NCI-H1092 treated with DMSO at 0.1 percent for 48 hours (cell line): ENCODE data around the gene EPB41L5.
"Not testable (repeated sequence)": the region's sequence is repeated elsewhere in the genome, so short reads cannot be mapped to it uniquely, and the experiment has no call there.

Experiments used
- DNase-seq: peaks from one replicate; lab custom pipeline; 2025; lab: John Stamatoyannopoulos, UW

The EPB41L5 gene

DNA sequence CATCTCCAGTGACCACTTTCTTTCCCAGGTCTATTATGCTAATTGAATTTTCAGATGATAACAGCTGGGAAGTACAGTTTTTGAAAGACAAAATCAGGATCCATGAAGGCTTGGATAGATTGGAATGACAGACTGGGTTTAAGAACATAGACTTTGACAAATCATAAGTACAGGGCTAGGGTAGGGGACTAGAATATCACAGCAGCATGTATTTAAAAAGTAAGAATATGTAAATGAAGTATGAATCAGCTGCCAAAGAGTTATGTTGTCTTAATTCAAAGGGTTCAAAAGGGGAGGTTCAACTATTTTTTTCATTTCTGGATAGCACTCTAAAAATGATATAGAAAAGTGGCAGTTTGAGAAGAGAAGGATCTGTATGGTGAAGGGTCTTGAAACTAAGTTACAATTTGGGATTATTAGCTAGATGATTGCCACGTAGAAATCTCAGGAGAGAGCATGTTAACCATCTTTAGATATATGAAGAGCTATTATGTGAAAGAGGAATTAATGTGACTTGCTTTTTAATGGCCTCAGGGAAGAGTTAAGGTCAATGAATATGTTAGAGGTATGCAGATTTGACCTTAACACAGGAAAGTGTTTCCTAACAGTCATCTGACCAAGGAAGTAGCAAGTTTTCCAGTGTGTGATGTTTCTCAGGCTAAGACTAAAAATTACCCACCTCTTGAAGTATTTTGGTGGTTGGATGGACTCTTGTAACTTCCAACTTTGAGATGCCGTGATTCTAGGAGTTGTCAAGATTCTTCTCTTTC, 128.6 kb downstream of the EPB41L5 start:
- no peak for DNase-seq

DNA sequence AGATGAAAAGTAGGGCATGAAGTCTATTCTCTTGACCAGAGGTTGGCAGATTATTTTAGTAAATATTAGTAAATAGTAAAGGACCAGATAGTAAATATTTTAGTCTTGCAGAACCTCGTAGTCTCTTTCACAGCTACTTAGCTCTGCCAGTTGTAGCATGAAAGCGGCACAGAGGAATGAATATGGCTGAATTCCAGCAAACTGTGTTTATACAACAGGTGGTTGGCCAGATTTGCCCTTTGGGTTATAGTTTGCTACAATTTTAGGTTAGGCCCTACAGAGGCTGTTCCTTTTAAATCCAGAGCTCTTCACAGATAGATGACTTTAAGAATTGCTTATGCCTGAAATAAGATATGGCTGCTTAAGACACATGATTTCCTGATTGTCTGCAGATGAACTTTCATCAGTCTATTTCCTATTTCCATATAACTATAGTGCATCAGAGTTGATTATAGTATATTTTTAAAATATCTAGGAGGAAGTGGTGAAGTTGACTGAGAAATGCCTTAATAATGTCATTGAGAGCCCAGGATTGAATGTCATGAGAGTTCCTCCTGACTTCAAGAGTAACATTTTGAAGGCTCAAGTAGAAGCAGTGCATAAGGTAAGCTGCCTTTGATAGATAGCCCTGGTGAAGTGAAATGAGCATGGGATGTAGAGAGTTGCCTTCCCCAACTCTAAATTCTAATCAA, 129.8 kb downstream of the EPB41L5 start:
- no peak for DNase-seq

DNA sequence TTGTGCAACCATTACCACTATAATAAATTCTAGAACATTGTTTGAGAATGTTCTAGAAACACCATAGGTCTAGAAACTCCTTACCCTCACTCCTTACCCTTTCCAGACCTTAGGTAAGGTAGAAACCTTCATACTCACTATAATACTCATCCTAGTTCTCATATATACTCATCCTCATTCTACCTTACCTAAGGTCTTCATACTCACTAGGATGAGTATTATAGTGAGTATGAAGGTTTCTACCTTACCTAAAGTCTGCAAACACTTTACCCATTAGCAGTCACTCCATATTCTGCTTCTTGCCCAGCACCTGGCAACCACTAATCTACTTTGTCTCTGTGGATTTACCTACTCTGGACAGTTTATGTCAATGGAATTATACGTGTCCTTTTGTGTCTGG, 135.4 kb downstream of the EPB41L5 start:
- DNase-seq, result no peak

DNA sequence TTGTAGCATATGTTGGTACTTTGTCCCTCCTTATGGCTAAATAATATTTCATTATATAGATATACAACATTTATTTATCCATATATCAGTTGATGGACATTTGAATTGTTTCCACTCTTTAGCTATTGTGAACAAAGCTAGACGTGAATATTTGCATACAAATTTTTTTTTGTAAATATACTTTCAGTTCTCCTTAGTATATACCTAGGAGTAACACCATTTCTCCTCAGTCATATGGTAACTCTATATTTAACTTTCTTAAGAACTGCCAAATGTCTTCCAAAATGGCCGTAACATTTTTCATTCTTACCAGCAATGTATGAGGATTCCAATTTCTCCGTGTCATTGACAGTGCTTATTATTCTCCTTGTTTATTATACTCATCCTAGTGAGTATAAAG, 135.8 kb downstream of the EPB41L5 start:
- no peak for DNase-seq

DNA sequence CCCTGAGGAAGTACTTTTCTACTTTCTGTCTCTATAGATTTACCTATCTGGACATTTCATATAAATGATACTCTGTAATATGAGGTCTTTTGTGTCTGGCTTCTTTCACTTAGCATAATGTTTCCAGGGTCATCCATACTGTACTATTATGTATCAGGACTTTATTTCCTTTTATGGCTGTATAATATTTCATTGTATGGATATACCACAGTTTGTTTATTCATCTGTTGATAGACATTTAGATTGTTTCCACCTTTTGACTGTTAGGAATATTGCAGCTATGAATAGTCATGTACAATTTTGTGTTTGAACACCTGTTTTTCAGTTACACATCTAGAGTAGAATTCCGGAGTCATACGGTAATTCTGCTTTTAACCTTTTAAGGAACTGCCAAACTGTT, 136.5 kb downstream of the EPB41L5 start:
- DNase-seq, result no peak

DNA sequence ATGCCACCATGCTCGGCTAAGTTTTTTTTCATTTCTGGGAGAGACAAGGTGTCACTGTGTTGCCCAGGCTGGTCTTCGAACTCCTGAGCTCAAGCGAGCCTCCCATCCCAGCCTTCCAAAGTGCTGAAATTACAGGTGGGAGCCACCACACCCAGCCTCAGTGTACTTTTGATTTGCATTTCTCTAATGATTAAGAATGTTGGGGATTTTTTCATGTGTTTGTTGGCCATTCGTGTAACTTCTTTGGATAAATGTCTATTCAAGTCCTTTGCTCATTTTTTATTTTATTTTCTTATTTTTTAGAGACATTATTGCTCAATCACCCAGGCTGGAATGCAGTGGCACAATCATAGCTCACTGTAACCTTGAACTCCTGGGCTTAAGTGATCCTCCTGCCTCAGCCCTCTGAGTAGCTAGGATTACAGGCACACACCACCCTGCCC, 137.2 kb downstream of the EPB41L5 start:
- no peak for DNase-seq

DNA sequence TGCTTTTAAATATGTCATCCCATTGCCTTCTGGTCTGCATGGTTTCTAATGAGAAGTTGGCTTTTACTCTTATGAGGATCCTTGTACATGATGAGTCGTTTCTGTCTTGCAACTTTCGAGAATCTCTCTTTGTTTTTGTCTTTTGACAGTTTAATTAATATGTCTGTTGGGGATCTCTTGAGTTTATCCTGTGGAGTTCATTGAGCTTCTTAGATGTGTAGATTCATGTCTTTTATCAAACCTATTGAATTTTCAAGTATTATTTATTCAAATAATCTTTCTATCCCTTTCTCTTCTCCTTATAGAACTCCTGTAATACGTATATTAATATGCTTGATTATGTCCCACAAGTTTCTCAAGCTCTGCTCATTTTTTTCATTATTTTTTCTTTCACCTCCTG, 142.4 kb downstream of the EPB41L5 start:
- no peak for DNase-seq

DNA sequence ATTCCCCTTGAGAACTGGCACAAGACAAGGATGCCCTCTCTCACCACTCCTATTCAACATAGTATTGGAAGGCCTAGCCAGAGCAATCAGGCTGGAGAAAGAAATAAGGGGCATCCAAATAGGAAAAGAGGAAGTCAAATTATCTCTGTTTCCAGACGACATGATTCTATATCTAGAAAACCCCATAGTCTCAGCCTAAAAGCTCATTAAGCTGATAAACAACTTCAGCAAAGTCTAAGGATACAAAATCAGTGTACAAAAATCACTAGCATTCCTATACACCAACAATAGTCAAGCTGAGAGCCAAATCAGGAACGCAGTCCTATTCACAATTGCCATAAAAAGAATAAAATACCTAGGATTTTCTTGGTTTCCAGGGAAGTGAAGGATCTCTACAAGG, 145.8 kb downstream of the EPB41L5 start:
- not testable (repeated sequence) for DNase-seq

DNA sequence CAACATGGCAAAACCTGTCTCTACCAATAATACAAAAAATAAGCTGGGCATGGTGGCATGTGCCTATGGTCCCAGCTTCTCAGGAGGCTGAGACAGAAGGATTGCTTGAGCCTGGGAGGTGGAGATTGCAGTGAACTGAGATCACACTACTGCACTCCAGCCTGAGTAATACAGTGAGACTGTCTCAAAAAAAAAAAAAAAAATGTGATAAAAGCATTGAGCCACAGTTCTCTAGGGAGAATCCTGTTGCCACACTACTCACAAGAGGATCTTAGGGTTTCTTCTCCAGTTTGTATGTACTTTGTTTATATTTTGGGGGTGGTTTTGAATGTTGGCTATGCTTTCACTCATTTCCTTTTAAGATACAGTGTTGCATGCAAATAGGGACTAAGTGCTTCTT, 148.3 kb downstream of the EPB41L5 start:
- no peak for DNase-seq

DNA sequence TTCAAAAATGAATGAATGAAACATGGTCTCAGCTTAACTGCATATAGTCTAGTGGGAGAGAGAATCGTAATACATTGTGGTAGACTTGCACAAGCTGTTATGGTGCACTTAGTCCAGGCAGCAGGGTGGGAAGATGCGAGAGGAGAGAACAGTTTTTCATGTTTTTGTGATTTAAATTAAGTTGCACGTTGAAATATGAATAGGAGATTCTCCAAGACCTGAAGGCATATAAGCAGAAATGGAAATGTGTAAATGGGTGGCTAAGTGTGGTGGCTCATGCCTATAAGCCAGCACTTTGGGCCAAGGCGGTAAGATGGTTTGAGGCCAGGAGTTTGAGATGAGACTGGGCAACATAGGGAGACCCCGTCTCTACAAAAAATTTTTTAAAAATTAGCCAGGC, 149.8 kb downstream of the EPB41L5 start:
- no peak for DNase-seq

DNA sequence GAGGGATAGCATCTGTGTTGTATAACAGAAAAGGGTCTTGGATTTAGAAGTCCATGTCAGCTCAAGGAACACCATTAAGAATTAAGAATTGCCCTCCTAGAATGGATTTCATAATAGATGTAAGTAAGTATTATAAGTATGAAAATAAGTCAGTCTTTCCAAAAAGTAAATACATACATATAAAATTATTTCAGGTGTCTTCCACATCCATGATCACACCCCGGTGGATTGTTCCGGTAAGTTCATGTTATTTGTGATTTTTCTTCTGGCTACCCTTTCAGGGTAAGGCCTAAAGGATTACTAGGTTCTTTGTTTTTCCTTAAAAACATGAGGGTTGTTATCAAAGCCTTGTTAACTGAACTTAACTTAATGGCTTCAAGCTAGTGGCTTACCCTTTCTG, 154.4 kb downstream of the EPB41L5 start:
- no peak for DNase-seq

DNA sequence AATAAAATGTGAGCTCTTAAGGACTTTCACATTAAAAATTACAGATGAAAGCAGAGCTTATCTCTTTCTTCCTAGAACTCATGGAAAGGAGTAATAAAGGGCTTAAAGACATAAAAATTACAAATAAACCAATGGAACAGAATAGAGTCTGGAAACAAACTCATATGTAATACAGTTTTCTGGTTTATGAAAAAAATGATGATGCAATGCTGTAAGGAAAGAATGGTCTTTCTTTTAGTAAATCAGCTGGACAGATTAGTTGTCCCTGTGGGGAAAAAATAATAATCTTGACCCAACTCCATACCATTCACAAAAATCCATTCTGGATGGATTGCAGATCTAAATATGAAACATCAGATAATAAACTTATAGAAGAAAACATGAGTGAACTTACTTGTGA, 156.1 kb downstream of the EPB41L5 start:
- no peak for DNase-seq

DNA sequence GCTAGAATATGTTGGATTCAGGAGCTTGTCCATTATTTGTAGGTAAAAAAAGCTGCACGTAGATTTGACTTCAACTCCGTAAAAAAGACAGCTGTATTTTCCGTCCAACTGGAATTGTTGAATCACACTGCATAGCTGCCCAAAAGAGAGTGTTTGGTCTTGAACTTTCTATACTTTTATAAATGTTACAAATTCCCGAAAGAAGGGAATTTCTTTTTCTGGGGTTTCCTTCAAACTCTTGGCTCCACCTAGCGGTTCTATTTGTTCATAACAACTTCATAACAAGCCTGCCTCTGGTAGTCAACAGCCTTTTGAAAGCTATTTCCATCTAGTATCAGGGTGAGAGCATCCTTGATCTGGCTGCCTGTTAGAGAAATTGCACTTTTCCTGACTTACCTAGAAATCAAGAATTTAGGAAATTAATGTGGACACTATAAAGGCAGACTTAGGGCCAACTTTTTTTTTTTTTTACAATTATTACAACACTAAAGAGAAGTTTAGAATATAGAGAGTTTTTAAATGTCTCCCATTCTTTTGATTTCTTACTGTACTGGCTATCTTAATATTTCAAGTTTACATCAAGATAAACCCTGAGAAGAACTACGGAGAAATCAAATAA, 162.2 kb downstream of the EPB41L5 start:
- peak; percentile 40 for DNase-seq

DNA sequence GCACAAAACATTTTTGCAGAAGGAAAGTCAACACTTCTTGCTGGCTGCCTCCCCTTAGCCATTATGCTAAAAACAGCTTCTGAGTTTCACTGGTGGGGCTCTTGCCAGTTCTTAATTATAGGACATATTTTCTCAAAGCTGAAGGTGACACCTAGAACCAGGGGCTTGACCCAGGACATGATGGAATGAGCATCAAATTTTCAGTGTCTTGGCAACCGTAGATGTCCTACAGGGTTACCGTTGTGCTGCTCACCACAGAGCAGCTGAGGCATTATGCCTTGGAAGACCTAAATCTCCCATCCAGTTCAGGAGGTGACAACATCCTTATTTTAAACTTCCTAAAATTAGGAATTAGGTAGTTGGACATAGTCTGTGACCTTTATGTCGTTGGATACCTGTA, 163.6 kb downstream of the EPB41L5 start:
- DNase-seq, result no peak

DNA sequence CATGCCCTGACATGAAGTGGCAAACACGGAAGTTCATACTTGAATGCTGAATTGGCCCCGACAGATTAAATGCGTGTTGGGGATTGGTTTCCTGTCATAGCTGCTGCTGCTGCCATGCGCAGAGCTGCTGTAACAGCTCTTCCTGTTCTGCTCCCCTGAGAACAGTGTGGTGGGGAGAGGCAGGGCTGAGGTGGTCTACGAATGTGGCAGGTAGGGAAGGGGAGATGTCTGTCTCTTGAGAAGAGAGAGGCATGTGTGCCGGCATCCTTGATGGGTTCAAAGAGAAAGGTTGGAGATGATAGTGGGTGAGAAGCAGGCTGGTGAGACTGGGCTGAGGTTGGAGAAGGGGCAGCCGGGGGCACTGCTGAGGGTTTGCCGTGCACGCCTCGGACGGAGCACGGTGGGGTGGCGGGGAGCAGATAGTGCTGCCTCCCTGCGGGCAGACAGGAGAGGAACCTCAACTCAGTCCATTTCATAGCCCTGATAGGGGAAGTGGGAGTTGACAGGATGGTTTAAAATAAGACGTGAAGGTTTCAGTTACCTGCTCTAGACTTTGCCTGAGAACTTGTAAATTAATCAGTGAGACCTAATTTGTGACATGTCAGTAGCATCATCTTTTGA, 164.2 kb downstream of the EPB41L5 start:
- no peak for DNase-seq

DNA sequence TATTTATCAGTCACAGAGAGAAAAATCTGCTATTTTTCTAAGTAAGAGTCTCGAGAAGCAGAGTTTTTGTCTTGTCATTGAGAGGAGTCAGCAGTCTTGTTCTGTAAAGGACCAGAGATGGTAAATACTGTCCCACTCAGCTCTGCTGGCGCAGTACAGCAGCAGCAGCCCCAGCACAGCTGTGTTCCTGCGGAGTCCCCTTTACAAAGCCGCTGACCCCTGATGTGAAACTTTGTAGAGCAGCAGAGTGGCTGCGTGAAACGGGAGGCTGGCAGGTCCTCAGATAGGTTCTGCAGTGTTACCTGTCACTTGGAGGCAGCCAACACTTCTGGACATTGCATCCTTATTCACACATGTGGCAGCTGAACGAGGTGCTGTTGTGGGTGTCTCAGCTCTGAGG, 165.1 kb downstream of the EPB41L5 start:
- DNase-seq, result no peak

DNA sequence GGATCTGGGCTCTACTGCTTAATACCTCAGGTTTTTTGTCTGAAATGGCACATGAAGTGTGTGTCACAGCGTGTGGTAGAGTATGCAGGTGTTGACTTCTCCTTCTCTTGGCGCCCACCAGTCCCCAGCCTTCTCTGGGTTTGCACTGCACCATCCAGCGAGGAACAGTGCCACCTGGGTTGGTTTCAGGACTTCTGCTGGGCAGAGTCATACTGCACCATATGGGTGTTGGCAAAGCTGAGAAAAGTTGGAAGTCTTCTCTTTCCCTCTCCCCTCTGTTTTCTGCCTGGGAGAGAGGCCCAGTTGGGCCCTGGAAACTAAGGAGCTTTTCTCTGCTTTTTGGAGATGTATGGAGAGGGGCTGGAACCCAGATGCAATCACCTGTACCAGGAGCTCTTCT, 166.5 kb downstream of the EPB41L5 start:
- no peak for DNase-seq

DNA sequence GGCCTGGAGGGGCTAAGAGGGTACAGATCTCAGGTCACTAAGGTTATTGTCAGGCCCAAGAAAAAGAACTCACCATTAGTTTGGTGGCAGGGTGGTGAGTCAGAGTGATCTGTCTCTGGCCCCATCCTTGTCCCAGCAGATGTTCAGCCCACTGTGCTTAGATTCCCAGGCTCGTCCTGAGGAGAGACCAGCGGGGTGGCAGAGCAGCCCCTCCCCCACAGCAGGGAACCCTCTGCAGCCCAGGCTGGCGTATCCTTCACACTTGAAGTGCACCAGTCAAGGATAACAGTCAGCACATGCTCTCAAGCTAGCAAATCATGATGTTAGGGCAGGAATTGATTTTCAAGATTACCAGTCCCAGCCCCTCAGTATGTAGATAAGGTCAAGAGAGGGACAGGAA, 167.2 kb downstream of the EPB41L5 start:
- DNase-seq, result no peak

DNA sequence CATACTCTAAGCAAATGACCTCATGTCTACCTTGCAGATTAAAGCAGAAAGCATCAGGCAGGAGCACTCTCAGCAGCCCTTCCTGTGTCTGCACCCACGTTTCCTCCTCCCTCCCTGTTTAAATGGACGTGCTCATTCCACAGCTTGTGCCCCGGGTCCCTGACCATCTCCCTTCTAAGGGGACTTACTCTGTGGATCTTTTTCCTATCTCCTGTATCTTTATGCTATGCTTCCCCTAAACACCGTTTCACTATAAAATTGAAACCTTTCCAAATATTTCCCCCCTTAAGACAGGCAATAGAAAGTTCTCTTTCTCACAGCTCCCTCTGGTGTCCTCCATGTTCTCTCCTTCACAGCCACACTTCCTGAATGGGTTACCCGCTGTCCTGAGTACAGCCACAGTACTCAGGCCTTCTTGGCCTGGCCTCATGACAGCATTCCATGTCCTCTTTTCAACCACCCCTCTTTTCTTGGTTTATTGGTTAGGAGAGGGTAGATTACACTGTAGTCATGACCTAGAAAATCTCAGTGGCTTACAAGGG, 169.2 kb downstream of the EPB41L5 start:
- no peak for DNase-seq

DNA sequence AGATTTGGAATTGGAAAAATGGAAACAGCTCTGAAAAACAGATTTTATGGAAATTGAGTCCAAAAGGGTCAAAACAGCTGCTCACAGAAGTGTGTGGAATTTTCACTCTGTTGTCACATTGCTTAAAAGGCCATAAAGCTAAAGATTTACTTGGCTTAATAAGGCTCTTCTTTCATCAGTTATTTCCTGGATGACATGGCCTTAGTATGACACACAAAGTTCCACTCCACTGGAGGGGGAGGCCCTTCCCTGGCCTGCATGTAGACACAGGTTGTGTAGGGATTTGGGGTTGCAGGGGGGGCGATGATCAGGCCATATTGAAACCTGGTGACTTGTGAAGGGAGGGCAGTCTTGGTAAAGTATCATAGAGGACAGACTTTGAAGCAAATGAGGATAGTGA, 176.3 kb downstream of the EPB41L5 start:
- no peak for DNase-seq

DNA sequence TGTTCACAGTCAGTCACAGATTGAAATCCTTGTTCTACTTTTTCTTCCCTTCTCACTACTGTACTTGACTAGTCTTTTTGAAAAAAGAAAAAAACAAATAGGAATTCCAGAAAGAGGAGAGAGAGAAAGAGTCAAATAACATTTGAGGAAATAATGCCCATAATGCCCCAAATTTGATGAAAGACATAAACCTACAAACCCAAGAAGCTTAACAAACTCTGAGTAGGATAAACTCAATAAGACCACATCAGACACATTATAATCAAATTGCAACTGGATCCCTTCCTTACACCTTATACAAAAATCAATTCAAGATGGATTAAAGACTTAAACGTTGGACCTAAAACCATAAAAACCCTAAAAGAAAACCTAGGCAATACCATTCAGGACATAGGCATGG, 179.4 kb downstream of the EPB41L5 start:
- no peak for DNase-seq

DNA sequence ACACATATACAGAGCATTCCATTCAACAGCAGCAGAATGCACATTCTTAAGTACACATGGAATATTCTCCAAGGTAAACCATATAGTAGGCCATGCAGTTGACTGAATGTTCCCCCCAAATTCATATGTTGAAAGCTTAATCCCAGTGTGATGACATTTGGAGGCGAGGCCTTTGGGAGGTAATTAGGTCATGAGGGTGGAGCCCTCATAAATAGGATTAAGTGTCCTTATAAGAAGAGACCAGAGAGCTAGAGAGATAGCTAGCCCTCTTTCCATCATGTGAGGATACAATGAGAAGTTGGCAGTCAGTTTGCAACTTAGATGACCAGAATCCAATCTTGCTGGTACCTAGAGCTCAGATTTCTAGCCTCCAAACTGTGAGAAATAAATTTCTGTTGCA, 182.7 kb downstream of the EPB41L5 start:
- no peak for DNase-seq
